Measurements from ENCODE around the gene TTLL10. TPM values are rescaled to one million over a fixed set of nuclear protein-coding genes. Genes with fewer than 3 reads are reported as not detected.
"Not testable (repeated sequence)": the region's sequence is repeated elsewhere in the genome, so short reads cannot be mapped to it uniquely, and the experiment has no call there.

TTLL10 gene
- total RNA-seq, 1 donor from 2014 or later = not detected

- TF ChIP-seq CTCF (IDR thresholded peaks at IDR 0.05; ENCODE audit: insufficient read depth, low read length, poor library complexity, severe bottlenecking) = no peak
- no peak overlapping the region for H3K4me3 ChIP-seq (ENCODE audit: low read depth, low read length)
- peaks cover 33% of the 10 kb centered on the region for H3K27me3 ChIP-seq (ENCODE audit: control insufficient read depth, insufficient read depth, low read length)
- peaks cover 1% of the 10 kb centered on the region for H3K36me3 ChIP-seq (ENCODE audit: control insufficient read depth, insufficient read depth, low read length)
- no peak for DNase-seq (ENCODE audit: low read depth)
Measured at GRCh38 chr1:1171546-1172340, 1.9 kb upstream of the TTLL10 start.

GRCh38 chr1:1173061-1173792 lies 453 bp upstream of the TTLL10 start:
- Histone ChIP-seq H3K4me3 (ENCODE audit: low read depth, low read length) (no peak overlapping the region), H3K27me3 (ENCODE audit: control insufficient read depth, insufficient read depth, low read length) (peaks cover 46% of the 10 kb centered on the region), H3K36me3 (ENCODE audit: control insufficient read depth, insufficient read depth, low read length) (peaks cover 1% of the 10 kb centered on the region)
- no peak for TF ChIP-seq CTCF (IDR thresholded peaks at IDR 0.05; ENCODE audit: insufficient read depth, low read length, poor library complexity, severe bottlenecking)
- no peak for DNase-seq (ENCODE audit: low read depth)

GRCh38 chr1:1175221-1176062 lies 1.8 kb downstream of the TTLL10 start:
- Histone ChIP-seq H3K4me3 (ENCODE audit: low read depth, low read length) (no peak overlapping the region), H3K27me3 (ENCODE audit: control insufficient read depth, insufficient read depth, low read length) (peaks cover 59% of the 10 kb centered on the region), H3K36me3 (ENCODE audit: control insufficient read depth, insufficient read depth, low read length) (no peaks in the 10 kb centered on the region)
- TF ChIP-seq CTCF (IDR thresholded peaks at IDR 0.05; ENCODE audit: insufficient read depth, low read length, poor library complexity, severe bottlenecking) = no peak
- no peak for DNase-seq (ENCODE audit: low read depth)

- H3K27me3 ChIP-seq (ENCODE audit: control insufficient read depth, insufficient read depth, low read length) = peaks cover 59% of the 10 kb centered on the region
- DNase-seq (ENCODE audit: low read depth); H3K36me3 ChIP-seq (ENCODE audit: control insufficient read depth, insufficient read depth, low read length); H3K4me3 ChIP-seq (ENCODE audit: low read depth, low read length): not testable (repeated sequence)
Measured at GRCh38 chr1:1176063-1176761, 2.5 kb downstream of the TTLL10 start.

- no peak overlapping the region for H3K4me3 ChIP-seq (ENCODE audit: low read depth, low read length)
- H3K36me3 ChIP-seq (ENCODE audit: control insufficient read depth, insufficient read depth, low read length) = no peaks in the 10 kb centered on the region
- DNase-seq (ENCODE audit: low read depth) = no peak
- no peak for TF ChIP-seq CTCF (IDR thresholded peaks at IDR 0.05; ENCODE audit: insufficient read depth, low read length, poor library complexity, severe bottlenecking)
- peaks cover 59% of the 10 kb centered on the region for H3K27me3 ChIP-seq (ENCODE audit: control insufficient read depth, insufficient read depth, low read length)
Measured at GRCh38 chr1:1176931-1177330, 3.3 kb downstream of the TTLL10 start.
